ENCODE measurements around the gene DNAJC12.
"Not testable (repeated sequence)": the region's sequence is repeated elsewhere in the genome, so short reads cannot be mapped to it uniquely, and the experiment has no call there.

DNAJC12 gene

GRCh38 chr10:67790534-67791408 lies 47.2 kb downstream of the DNAJC12 start:
- DNase-seq, result no peak

GRCh38 chr10:67789769-67790168 lies 48.2 kb downstream of the DNAJC12 start:
- no peak for DNase-seq

GRCh38 chr10:67788028-67788886 lies 49.7 kb downstream of the DNAJC12 start:
- DNase-seq, result peak; percentile 16

GRCh38 chr10:67785098-67785497 lies 52.9 kb downstream of the DNAJC12 start:
- no peak for DNase-seq

GRCh38 chr10:67784474-67784873 lies 53.5 kb downstream of the DNAJC12 start:
- DNase-seq, result no peak

- no peak for DNase-seq
These were observed 54.2 kb downstream of the DNAJC12 start for GRCh38 chr10:67783606-67784294.

- no peak for DNase-seq
These were observed 55.5 kb downstream of the DNAJC12 start for GRCh38 chr10:67782530-67782929.

- no peak for DNase-seq
These were observed 57.0 kb downstream of the DNAJC12 start for GRCh38 chr10:67780759-67781538.

GRCh38 chr10:67780204-67780621 lies 57.8 kb downstream of the DNAJC12 start:
- not testable (repeated sequence) for DNase-seq

GRCh38 chr10:67779465-67780203 lies 58.4 kb downstream of the DNAJC12 start:
- DNase-seq, result peak; percentile 50

- no peak for DNase-seq
These were observed 61.6 kb downstream of the DNAJC12 start for GRCh38 chr10:67776371-67776770.

- DNase-seq, result no peak
These were observed 62.7 kb downstream of the DNAJC12 start for GRCh38 chr10:67775279-67775678.

GRCh38 chr10:67772894-67773511 lies 65.0 kb downstream of the DNAJC12 start:
- no peak for DNase-seq

- no peak for DNase-seq
These were observed 65.8 kb downstream of the DNAJC12 start for GRCh38 chr10:67772151-67772550.

GRCh38 chr10:67771200-67771599 lies 66.8 kb downstream of the DNAJC12 start:
- DNase-seq, result no peak

- DNase-seq, result no peak
These were observed 67.5 kb downstream of the DNAJC12 start for GRCh38 chr10:67770537-67770936.

- no peak for DNase-seq
These were observed 70.7 kb downstream of the DNAJC12 start for GRCh38 chr10:67767244-67767643.

- peak; percentile 65 for DNase-seq
These were observed 73.8 kb downstream of the DNAJC12 start for GRCh38 chr10:67764012-67764822.

GRCh38 chr10:67763499-67764011 lies 74.4 kb downstream of the DNAJC12 start:
- peak; percentile 5 for DNase-seq

- DNase-seq, result not testable (repeated sequence)
These were observed 75.4 kb downstream of the DNAJC12 start for GRCh38 chr10:67762567-67762966.

Measured in amniotic stem cell (primary cell).